Kidney (tissue), 14 donors: Measurements from ENCODE around the gene COL5A3. TPM values are rescaled to one million over a fixed set of nuclear protein-coding genes. Genes with fewer than 3 reads are reported as not detected.
A peak's percentile ranks its signal among the peaks of the same experiment; 100 is the strongest.

Source experiments
- DNase-seq, 5 donors: peaks; one replicate each; pipeline ENCODE4 v3.0.0-alpha.2; 2013 to 2020
- FAIRE-seq: peaks from 2 replicates; lab custom pipeline; 2012; peaks lifted over from hg19 to GRCh38; lab: Jason Lieb, UNC
- H3K27ac ChIP-seq, 2 donors: one replicate each; pipeline ENCODE4 v1.7.0; 2013; ENCODE audit warnings: low read depth in 2 of 2, low read length in 2 of 2, inconsistent platforms in 1 of 2
- H3K27me3 ChIP-seq: one replicate; pipeline ENCODE4 v1.7.1; 2013; ENCODE audit warnings: low read length, inconsistent platforms; ENCODE audit not compliant: control insufficient read depth, insufficient read depth
- H3K36me3 ChIP-seq, 3 donors: one replicate each; pipeline versions ENCODE4 v1.7.0 to v1.7.1; 2013; ENCODE audit warnings: low read length in 3 of 3, control low read depth in 1 of 3, inconsistent platforms in 1 of 3; ENCODE audit not compliant: insufficient read depth in 3 of 3, control insufficient read depth in 2 of 3
- H3K4me1 ChIP-seq, 3 donors: one replicate each; pipeline versions ENCODE4 v1.7.0 to v1.7.1; 2013; ENCODE audit warnings: low read length in 3 of 3, inconsistent platforms in 1 of 3, low read depth in 1 of 3; ENCODE audit not compliant: control insufficient read depth in 2 of 3, insufficient read depth in 2 of 3
- H3K4me3 ChIP-seq, 3 donors: one replicate each; pipeline versions ENCODE4 v1.7.0 to v1.8.1; 2013; ENCODE audit warnings: low read length in 3 of 3, control low read depth in 1 of 3, inconsistent platforms in 1 of 3
- H3K9ac ChIP-seq, 3 donors: one replicate each; pipeline versions ENCODE4 v1.7.0 to v1.7.1; 2013; ENCODE audit warnings: low read length in 3 of 3, control low read depth in 1 of 3, inconsistent platforms in 1 of 3
- H3K9me3 ChIP-seq, 3 donors: one replicate each; pipeline versions ENCODE4 v1.7.0 to v1.7.1; 2013; ENCODE audit warnings: low read length in 3 of 3, control low read depth in 1 of 3, inconsistent platforms in 1 of 3; ENCODE audit not compliant: control insufficient read depth in 2 of 3, insufficient read depth in 1 of 3
- intact Hi-C: fragments of 100-400 bp; cut with DNase I; formaldehyde crosslinking; loops from one replicate; pipeline ENCODE4 v1.11.1; 2022
- polyA plus RNA-seq: library from polyadenylated mRNA; stranded (reverse); fragments of 350-450 nt; fragmentation: Illumina TruSeq; extraction: RNeasy Lipid Tissue Mini Kit (QIAGEN cat#74804); gene quantifications from one replicate; pipeline ENCODE4 v1.2.3, GENCODE V29; 2014; ENCODE audit warnings: low read depth, low replicate concordance; ENCODE audit not compliant: insufficient read depth
- total RNA-seq: library from RNA; stranded (reverse); fragmentation: NEBNext Ultra II Directional; extraction: Animal tissue kit (Norgen Biotek cat#: 25700); gene quantifications from one replicate; pipeline ENCODE4 v1.2.1, GENCODE V29; 2021
- TF ChIP-seq, protein P1 (sequence below): IDR thresholded peaks from 3 replicates; pipeline ENCODE4 v1.5.1; 2012; ENCODE audit warnings: mild to moderate bottlenecking, moderate library complexity, borderline replicate concordance; ENCODE audit not compliant: insufficient read depth; ENCODE audit errors: extremely low read depth
- donor health status: control.
- donor health status: control.
- donor health status: control.
- donor health status: control.
- donor health status: control.
- donor health status: DM: yes; HTN: yes; CAD: no.
- donor health status: Normal renal cell carcinoma (clear cell type).

COL5A3 gene
- total and polyA plus RNA-seq, 2 donors from 2014 or later = 0.97 to 5.1 TPM

DNA sequence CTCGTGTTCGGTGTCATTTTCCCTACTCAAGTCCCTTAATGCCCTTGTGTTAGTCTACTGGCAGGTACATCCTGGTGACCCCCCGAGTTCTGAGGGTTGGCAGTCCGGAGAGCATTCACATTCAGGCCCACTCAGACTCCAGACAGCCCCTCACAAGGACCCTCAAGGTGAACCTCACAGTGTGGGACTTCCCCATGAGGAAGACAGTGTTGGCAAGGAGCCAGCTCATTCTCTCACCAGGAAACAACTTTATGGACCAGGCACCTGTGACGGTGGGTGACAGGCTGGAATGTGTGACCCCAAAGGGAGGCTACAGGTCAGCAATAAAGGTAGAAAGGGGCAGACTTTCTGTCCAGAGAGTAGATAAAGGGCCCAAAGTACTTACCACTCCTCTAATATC lies 27.5 kb upstream of the COL5A3 start:
- intact Hi-C loops = loop anchor here (10.0 kb wide), 1 partner anchor 103 kb away; the partner anchor contains the start of gene OLFM2
- Histone ChIP-seq H3K4me1 (no peaks in the 10 kb centered on the region), H3K27me3 (peaks cover 3% of the 10 kb centered on the region), H3K27ac (no peak overlapping the region), H3K36me3 (no peaks in the 10 kb centered on the region), H3K9ac (no peak overlapping the region), H3K9me3 (peaks cover 0 to 9% (median 6%) of the 10 kb centered on the region in 3 donors), H3K4me3 (no peak overlapping the region)
- FAIRE-seq (no peak), DNase-seq (peak in 1 of 5 donors; percentile 4)
- TF ChIP-seq, protein P1, sequence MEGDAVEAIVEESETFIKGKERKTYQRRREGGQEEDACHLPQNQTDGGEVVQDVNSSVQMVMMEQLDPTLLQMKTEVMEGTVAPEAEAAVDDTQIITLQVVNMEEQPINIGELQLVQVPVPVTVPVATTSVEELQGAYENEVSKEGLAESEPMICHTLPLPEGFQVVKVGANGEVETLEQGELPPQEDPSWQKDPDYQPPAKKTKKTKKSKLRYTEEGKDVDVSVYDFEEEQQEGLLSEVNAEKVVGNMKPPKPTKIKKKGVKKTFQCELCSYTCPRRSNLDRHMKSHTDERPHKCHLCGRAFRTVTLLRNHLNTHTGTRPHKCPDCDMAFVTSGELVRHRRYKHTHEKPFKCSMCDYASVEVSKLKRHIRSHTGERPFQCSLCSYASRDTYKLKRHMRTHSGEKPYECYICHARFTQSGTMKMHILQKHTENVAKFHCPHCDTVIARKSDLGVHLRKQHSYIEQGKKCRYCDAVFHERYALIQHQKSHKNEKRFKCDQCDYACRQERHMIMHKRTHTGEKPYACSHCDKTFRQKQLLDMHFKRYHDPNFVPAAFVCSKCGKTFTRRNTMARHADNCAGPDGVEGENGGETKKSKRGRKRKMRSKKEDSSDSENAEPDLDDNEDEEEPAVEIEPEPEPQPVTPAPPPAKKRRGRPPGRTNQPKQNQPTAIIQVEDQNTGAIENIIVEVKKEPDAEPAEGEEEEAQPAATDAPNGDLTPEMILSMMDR = no peak

DNA sequence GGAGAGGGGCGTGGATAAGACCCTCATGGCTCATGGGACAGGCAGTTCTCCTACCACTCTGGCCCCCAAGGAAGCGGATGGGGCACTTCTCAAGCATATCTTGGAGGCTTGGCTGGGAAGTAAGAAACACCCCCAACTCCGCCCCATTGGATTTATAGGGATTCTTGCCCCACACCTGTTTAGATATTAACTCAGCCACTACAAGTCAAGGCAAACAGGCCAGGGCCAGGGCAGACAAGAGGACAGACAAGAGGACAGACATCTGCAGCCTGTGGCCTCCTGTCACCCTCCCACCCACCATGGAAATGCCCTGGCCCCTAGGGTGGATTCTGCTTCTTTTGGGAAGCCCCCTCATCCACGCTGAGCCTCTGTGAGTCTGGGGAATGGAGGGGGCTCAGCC lies 27.1 kb upstream of the COL5A3 start:
- Histone ChIP-seq H3K4me3 (no peak overlapping the region), H3K9ac (no peak overlapping the region), H3K27me3 (peaks cover 3% of the 10 kb centered on the region), H3K4me1 (no peaks in the 10 kb centered on the region), H3K9me3 (peaks cover 0 to 4% (median 1%) of the 10 kb centered on the region in 3 donors), H3K36me3 (no peaks in the 10 kb centered on the region), H3K27ac (no peak overlapping the region)
- no peak for DNase-seq
- intact Hi-C loops = loop anchor here (10.0 kb wide), 1 partner anchor 103 kb away; the partner anchor contains the start of gene OLFM2
- TF ChIP-seq, protein P1 = no peak
- FAIRE-seq = no peak

GRCh38 chr19:10036601-10037071 lies 26.3 kb upstream of the COL5A3 start:
- no peak for DNase-seq
- FAIRE-seq = no peak
- H3K36me3 ChIP-seq = no peaks in the 10 kb centered on the region
- TF ChIP-seq, protein P1 = no peak
- no peak overlapping the region for H3K4me3 ChIP-seq
- no peaks in the 10 kb centered on the region for H3K4me1 ChIP-seq
- H3K27me3 ChIP-seq = peaks cover 3% of the 10 kb centered on the region
- no peaks in the 10 kb centered on the region for H3K9me3 ChIP-seq
- H3K9ac ChIP-seq = no peak overlapping the region
- intact Hi-C loops = loop anchor here (10.0 kb wide), 1 partner anchor 102 kb away; the partner anchor contains the start of gene OLFM2
- no peak overlapping the region for H3K27ac ChIP-seq

- Histone ChIP-seq H3K36me3 (no peaks in the 10 kb centered on the region), H3K27me3 (peaks cover 3% of the 10 kb centered on the region), H3K4me1 (no peaks in the 10 kb centered on the region), H3K27ac (no peak overlapping the region), H3K4me3 (no peak overlapping the region), H3K9ac (no peak overlapping the region), H3K9me3 (no peaks in the 10 kb centered on the region)
- DNase-seq (no peak), FAIRE-seq (no peak)
- TF ChIP-seq, protein P1 = no peak
- intact Hi-C loops = loop anchor here (10.0 kb wide), 1 partner anchor 99 kb away; the partner anchor contains the start of gene OLFM2
Observed at GRCh38 chr19:10033614-10034013, 23.3 kb upstream of the COL5A3 start.
